Measurements from ENCODE around the gene ADAMTS2. TPM values are rescaled to one million over a fixed set of nuclear protein-coding genes. Genes with fewer than 3 reads are reported as not detected.

Gene ADAMTS2
- total and polyA plus RNA-seq, 4 donors, result 12.5 to 27.1 (median 19.7) TPM

GRCh38 chr5:179161901-179162300 lies 183.4 kb downstream of the ADAMTS2 start:
- peaks cover 4% of the 10 kb centered on the region for H3K36me3 ChIP-seq (ENCODE audit: control insufficient read depth, insufficient read depth, low read length)
- H3K27ac ChIP-seq (ENCODE audit: low read depth, low read length), result no peak overlapping the region
- no peaks in the 10 kb centered on the region for H3K9me3 ChIP-seq (ENCODE audit: control insufficient read depth, insufficient read depth, low read length)
- no peak overlapping the region for H3K4me3 ChIP-seq (ENCODE audit: low read depth, low read length)
- WGBS (ENCODE audit: insufficient coverage), result 98% methylated on average over 8 of the region's 8 CpGs
- no peak for DNase-seq (ENCODE audit: low read depth in 4 of 6, low spot score in 6 of 6)
- H3K4me1 ChIP-seq (ENCODE audit: control insufficient read depth, insufficient read depth, low read length), result peaks cover 3% of the 10 kb centered on the region
- H3K27me3 ChIP-seq (ENCODE audit: control insufficient read depth, insufficient read depth, low read length), result no peaks in the 10 kb centered on the region

- no peaks in the 10 kb centered on the region for H3K27me3 ChIP-seq (ENCODE audit: control insufficient read depth, insufficient read depth, low read length)
- WGBS (ENCODE audit: insufficient coverage), result 96% methylated on average over 2 of the region's 3 CpGs
- no peak for DNase-seq (ENCODE audit: low read depth in 4 of 6, low spot score in 6 of 6)
- H3K4me1 ChIP-seq (ENCODE audit: control insufficient read depth, insufficient read depth, low read length), result no peaks in the 10 kb centered on the region
- no peaks in the 10 kb centered on the region for H3K9me3 ChIP-seq (ENCODE audit: control insufficient read depth, insufficient read depth, low read length)
- H3K36me3 ChIP-seq (ENCODE audit: control insufficient read depth, insufficient read depth, low read length), result peaks cover 4% of the 10 kb centered on the region
- no peak overlapping the region for H3K4me3 ChIP-seq (ENCODE audit: low read depth, low read length)
- H3K27ac ChIP-seq (ENCODE audit: low read depth, low read length), result no peak overlapping the region
These were observed 184.7 kb downstream of the ADAMTS2 start for GRCh38 chr5:179160584-179160983.

GRCh38 chr5:179158556-179158955 lies 186.7 kb downstream of the ADAMTS2 start:
- no peak overlapping the region for H3K4me3 ChIP-seq (ENCODE audit: low read depth, low read length)
- no peaks in the 10 kb centered on the region for H3K4me1 ChIP-seq (ENCODE audit: control insufficient read depth, insufficient read depth, low read length)
- DNase-seq (ENCODE audit: low read depth in 4 of 6, low spot score in 6 of 6), result no peak
- 96% methylated on average over 14 of the region's 14 CpGs for WGBS (ENCODE audit: insufficient coverage)
- H3K36me3 ChIP-seq (ENCODE audit: control insufficient read depth, insufficient read depth, low read length), result peaks cover 16% of the 10 kb centered on the region
- H3K9me3 ChIP-seq (ENCODE audit: control insufficient read depth, insufficient read depth, low read length), result no peaks in the 10 kb centered on the region
- H3K27ac ChIP-seq (ENCODE audit: low read depth, low read length), result no peak overlapping the region
- no peaks in the 10 kb centered on the region for H3K27me3 ChIP-seq (ENCODE audit: control insufficient read depth, insufficient read depth, low read length)

- H3K4me3 ChIP-seq (ENCODE audit: low read depth, low read length), result no peak overlapping the region
- no peak overlapping the region for H3K27ac ChIP-seq (ENCODE audit: low read depth, low read length)
- no peak for DNase-seq (ENCODE audit: low read depth in 4 of 6, low spot score in 6 of 6)
- H3K27me3 ChIP-seq (ENCODE audit: control insufficient read depth, insufficient read depth, low read length), result no peaks in the 10 kb centered on the region
- no peaks in the 10 kb centered on the region for H3K4me1 ChIP-seq (ENCODE audit: control insufficient read depth, insufficient read depth, low read length)
- no peaks in the 10 kb centered on the region for H3K9me3 ChIP-seq (ENCODE audit: control insufficient read depth, insufficient read depth, low read length)
- peaks cover 34% of the 10 kb centered on the region for H3K36me3 ChIP-seq (ENCODE audit: control insufficient read depth, insufficient read depth, low read length)
- WGBS (ENCODE audit: insufficient coverage), result 72% methylated on average over 19 of the region's 27 CpGs
These were observed 190.0 kb downstream of the ADAMTS2 start for GRCh38 chr5:179154991-179155955.

GRCh38 chr5:179154346-179154990 lies 190.8 kb downstream of the ADAMTS2 start:
- no peaks in the 10 kb centered on the region for H3K9me3 ChIP-seq (ENCODE audit: control insufficient read depth, insufficient read depth, low read length)
- H3K4me3 ChIP-seq (ENCODE audit: low read depth, low read length), result no peak overlapping the region
- H3K27ac ChIP-seq (ENCODE audit: low read depth, low read length), result no peak overlapping the region
- DNase-seq (ENCODE audit: low read depth in 4 of 6, low spot score in 6 of 6), result no peak
- 84% methylated on average over 14 of the region's 17 CpGs for WGBS (ENCODE audit: insufficient coverage)
- H3K36me3 ChIP-seq (ENCODE audit: control insufficient read depth, insufficient read depth, low read length), result peaks cover 36% of the 10 kb centered on the region
- no peaks in the 10 kb centered on the region for H3K27me3 ChIP-seq (ENCODE audit: control insufficient read depth, insufficient read depth, low read length)
- H3K4me1 ChIP-seq (ENCODE audit: control insufficient read depth, insufficient read depth, low read length), result no peaks in the 10 kb centered on the region

- no peaks in the 10 kb centered on the region for H3K9me3 ChIP-seq (ENCODE audit: control insufficient read depth, insufficient read depth, low read length)
- H3K27me3 ChIP-seq (ENCODE audit: control insufficient read depth, insufficient read depth, low read length), result no peaks in the 10 kb centered on the region
- H3K36me3 ChIP-seq (ENCODE audit: control insufficient read depth, insufficient read depth, low read length), result peaks cover 36% of the 10 kb centered on the region
- no peak overlapping the region for H3K27ac ChIP-seq (ENCODE audit: low read depth, low read length)
- no peak overlapping the region for H3K4me3 ChIP-seq (ENCODE audit: low read depth, low read length)
- 94% methylated on average over 22 of the region's 22 CpGs for WGBS (ENCODE audit: insufficient coverage)
- DNase-seq (ENCODE audit: low read depth in 4 of 6, low spot score in 6 of 6), result no peak
- H3K4me1 ChIP-seq (ENCODE audit: control insufficient read depth, insufficient read depth, low read length), result no peaks in the 10 kb centered on the region
These were observed 191.3 kb downstream of the ADAMTS2 start for GRCh38 chr5:179153921-179154345.

GRCh38 chr5:179153341-179153901 lies 191.8 kb downstream of the ADAMTS2 start:
- Histone ChIP-seq H3K36me3 (ENCODE audit: control insufficient read depth, insufficient read depth, low read length) (peaks cover 33% of the 10 kb centered on the region), H3K4me3 (ENCODE audit: low read depth, low read length) (no peak overlapping the region), H3K27ac (ENCODE audit: low read depth, low read length) (no peak overlapping the region), H3K27me3 (ENCODE audit: control insufficient read depth, insufficient read depth, low read length) (no peaks in the 10 kb centered on the region), H3K9me3 (ENCODE audit: control insufficient read depth, insufficient read depth, low read length) (no peaks in the 10 kb centered on the region), H3K4me1 (ENCODE audit: control insufficient read depth, insufficient read depth, low read length) (no peaks in the 10 kb centered on the region)
- WGBS (ENCODE audit: insufficient coverage), result 94% methylated on average over 24 of the region's 24 CpGs
- DNase-seq (ENCODE audit: low read depth in 4 of 6, low spot score in 6 of 6), result no peak

- H3K4me3 ChIP-seq (ENCODE audit: low read depth, low read length), result no peak overlapping the region
- peaks cover 32% of the 10 kb centered on the region for H3K36me3 ChIP-seq (ENCODE audit: control insufficient read depth, insufficient read depth, low read length)
- H3K27ac ChIP-seq (ENCODE audit: low read depth, low read length), result no peak overlapping the region
- H3K9me3 ChIP-seq (ENCODE audit: control insufficient read depth, insufficient read depth, low read length), result no peaks in the 10 kb centered on the region
- no peak for DNase-seq (ENCODE audit: low read depth in 4 of 6, low spot score in 6 of 6)
- WGBS (ENCODE audit: insufficient coverage), result 96% methylated on average over 14 of the region's 15 CpGs
- H3K27me3 ChIP-seq (ENCODE audit: control insufficient read depth, insufficient read depth, low read length), result no peaks in the 10 kb centered on the region
- no peaks in the 10 kb centered on the region for H3K4me1 ChIP-seq (ENCODE audit: control insufficient read depth, insufficient read depth, low read length)
These were observed 192.3 kb downstream of the ADAMTS2 start for GRCh38 chr5:179152941-179153340.

- H3K9me3 ChIP-seq (ENCODE audit: control insufficient read depth, insufficient read depth, low read length), result no peaks in the 10 kb centered on the region
- no peak overlapping the region for H3K4me3 ChIP-seq (ENCODE audit: low read depth, low read length)
- no peaks in the 10 kb centered on the region for H3K4me1 ChIP-seq (ENCODE audit: control insufficient read depth, insufficient read depth, low read length)
- H3K27me3 ChIP-seq (ENCODE audit: control insufficient read depth, insufficient read depth, low read length), result no peaks in the 10 kb centered on the region
- WGBS (ENCODE audit: insufficient coverage), result 89% methylated on average over 16 of the region's 18 CpGs
- H3K36me3 ChIP-seq (ENCODE audit: control insufficient read depth, insufficient read depth, low read length), result peaks cover 32% of the 10 kb centered on the region
- DNase-seq (ENCODE audit: low read depth in 4 of 6, low spot score in 6 of 6), result no peak
- H3K27ac ChIP-seq (ENCODE audit: low read depth, low read length), result no peak overlapping the region
These were observed 192.9 kb downstream of the ADAMTS2 start for GRCh38 chr5:179152144-179152895.

Measured in spinal cord (tissue), 10 donors.